Ureter (tissue), 1 donor: ENCODE results near the gene DMRTC2. TPM values are rescaled to one million over a fixed set of nuclear protein-coding genes. Genes with fewer than 3 reads are reported as not detected.
"Not testable (repeated sequence)": the region's sequence is repeated elsewhere in the genome, so short reads cannot be mapped to it uniquely, and the experiment has no call there.

Source experiments
- DNase-seq: peaks from one replicate; pipeline ENCODE4 v3.0.0-alpha.2; 2020; ENCODE audit warnings: low spot score
- total RNA-seq: library from RNA; stranded (reverse); gene quantifications from one replicate; pipeline ENCODE4 v1.2.4, GENCODE V29; 2023
- donor health status: DM: yes; HTN: yes; CAD: no.

The DMRTC2 gene
- total RNA-seq, 1 donor from 2014 or later, result not detected

DNA sequence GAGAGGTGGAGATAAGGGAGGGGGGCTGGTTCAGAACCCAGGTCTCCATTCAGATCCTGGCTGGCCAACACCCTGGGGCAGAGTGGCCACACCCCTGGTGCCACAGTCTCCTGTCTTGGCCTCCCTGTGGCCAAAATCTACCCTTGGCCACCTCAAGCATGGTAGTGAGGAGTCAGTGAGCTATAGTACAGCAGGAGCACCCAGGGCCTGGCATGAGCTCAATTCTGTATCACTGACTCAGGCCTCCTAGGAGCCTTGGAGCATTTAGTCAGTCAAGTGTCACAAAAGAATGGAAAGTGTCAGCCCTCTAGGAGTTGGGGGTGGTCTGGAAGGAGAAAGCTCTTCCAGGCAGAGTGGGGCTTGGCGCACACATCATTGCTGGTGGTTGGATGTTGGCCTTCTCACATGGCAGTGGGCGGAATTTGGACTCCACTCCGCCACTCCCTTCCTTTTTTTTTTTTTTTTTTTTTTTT, 25.6 kb downstream of the DMRTC2 start:
- no peak for DNase-seq

DNA sequence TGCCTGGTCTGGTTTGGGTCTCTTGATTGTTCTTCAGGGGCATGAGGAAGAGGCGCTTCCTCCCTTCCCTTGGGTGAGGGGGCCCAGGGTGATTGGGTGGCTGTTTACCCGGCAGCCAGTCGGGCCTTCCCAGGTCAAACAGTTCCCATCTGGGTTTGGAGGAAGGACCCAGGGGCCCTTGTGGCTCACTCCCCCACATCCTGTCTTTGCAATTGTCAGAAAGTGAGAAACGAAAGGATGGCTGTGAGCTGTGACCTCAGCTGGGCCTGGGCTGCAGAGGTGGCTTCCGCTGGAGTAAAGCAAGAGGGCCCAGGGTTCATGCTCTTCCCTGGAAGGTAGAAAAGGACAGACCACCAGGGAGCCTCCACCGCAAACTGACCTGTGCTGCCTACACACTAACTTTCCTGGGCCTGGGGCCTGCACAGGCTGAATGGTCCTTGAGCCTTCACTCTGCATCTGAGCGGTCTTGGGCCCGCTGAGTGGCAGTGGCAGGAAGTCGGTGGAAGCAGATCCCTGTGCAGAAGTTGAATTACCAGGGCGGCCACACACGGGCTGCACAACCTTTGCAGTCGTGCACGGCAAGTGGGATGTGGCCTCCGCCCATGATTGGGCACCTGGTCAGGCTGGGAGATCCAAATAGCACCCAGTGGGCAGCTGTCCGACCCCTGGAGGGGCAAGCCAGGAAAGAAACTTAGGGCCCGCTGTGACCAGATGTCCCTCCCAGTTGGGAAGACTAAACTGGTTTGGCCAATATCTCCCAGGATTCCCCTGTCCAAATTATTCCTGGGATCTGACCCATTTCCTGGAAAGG, 26.9 kb downstream of the DMRTC2 start:
- no peak for DNase-seq

DNA sequence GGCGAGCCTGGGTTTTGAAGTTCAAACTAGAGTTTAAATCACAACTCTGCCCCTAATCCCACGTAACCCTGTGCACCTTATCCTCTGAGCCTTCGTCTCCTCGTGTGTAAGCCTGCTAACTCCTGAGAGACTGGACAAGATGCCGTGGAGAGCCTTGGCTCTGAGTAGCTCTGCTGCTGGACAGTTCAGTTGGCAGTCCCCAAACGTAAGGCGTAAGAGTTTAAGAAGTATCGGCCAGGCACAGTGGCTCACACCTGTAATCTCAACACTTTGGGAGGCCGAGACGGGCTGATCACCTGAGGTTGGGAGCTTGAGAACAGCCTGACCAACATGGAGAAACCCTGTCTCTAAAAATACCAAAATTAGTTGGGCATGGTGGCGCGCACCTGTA, 27.5 kb downstream of the DMRTC2 start:
- no peak for DNase-seq

DNA sequence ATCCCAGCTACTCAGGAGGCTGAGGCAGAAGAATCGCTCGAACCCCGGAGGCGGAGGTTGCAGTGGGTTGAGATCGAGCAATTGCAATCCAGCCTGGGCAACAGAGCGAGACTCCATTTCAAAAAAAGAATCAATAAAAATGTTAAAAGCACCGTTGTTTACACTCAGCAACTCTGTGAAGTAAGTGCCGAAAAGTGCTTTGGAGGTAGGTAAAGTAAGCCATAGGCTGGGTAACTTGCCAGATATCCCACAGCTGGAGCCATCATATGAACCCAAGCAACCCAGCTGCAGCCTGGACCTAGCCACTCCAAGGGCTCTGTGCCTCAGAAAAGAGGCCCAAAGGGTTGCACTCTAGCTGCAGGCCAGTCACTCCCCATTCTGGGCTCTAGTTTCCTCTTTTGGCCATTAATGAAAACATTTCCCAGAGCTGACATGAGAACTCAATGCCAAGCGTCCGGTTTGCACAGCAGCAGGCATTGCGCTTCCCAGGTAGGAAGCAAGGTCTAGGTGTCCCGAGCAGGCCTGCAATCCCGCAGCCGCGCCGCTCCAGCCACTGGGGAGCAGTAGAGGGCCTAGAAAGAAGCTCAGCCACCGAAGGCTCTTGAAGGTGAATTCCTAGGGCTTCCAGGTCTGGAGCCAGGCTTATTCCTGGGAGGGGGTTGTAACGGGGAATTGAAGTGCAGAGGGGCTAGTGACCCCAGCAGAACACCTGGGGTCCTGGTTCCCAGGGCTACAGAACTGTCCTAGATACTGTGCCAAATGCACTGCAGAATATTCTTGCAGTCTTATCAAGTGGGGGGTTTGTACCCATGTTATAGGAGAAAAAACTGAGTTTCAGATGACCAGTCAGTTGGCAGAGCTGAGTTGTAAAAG, 28.2 kb downstream of the DMRTC2 start:
- peak; percentile 82 for DNase-seq

DNA sequence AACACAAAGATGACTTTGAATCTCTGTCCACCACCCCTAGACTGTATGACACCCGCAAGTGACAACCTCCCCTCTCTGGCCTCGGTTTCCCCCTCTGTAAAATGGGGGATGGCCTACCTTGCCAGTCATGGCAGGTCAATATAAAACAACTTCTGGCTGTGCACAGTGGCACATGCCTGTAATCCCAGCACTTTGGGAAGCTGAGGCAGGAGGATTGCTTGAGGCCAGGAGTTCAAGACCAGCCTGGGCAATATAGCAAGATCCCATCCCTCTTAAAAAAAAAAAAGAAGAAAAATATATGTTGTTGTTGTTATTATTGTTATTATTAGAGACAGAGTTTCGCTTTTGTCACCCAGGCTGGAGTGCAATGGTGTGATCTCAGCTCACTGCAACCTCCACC, 31.1 kb downstream of the DMRTC2 start:
- not testable (repeated sequence) for DNase-seq

DNA sequence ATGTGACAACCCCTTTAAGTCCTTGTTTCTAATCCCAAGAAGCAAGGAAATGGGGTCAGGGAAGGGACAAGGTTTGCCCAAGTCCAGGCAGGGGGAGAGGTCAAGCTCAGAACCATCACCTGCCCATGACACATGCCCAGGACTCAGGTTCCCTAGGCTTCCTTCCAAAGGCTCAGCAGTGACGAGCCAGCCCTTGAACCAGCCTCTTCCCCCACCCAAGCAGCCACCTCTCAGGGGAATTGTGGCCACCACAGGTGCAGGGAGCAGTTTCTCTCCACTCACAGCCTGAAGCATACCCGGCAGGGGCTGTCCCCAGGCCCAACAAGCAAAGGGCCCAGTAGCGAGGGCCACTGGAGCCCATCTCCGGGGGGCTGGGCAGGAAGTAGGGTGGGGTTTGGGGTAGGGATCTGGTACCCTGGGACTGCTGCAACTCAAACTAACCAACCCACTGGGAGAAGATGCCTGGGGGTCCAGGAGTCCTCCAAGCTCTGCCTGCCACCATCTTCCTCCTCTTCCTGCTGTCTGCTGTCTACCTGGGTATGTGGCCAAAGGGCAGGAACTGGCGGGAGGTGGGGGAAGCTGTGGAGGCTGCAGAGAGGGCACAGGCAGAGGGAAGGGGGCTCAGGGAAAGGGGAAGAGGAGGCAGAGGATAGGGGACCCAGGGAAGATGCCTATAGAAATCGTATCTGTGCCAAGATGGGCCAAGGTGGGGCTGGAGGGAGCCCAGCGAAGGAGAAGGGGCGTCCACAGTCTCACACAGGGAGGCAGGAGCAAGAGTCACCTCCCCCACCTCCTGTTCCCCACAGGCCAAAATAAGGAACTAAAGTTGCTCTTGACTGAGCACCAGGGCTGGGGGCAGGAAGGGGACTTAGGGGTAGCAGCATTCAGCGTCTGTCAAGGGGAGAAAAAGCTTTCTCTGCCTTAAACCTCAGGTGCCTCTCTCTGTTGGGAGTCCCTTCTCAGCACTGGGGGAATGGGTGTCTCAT, 32.3 kb downstream of the DMRTC2 start, which contains the start of gene CD79A:
Gene CD79A (plus strand): TSS at position 433 of the 986 bp plus-strand sequence. CDS start 26 bp downstream, at position 459.
- DNase-seq, result no peak

DNA sequence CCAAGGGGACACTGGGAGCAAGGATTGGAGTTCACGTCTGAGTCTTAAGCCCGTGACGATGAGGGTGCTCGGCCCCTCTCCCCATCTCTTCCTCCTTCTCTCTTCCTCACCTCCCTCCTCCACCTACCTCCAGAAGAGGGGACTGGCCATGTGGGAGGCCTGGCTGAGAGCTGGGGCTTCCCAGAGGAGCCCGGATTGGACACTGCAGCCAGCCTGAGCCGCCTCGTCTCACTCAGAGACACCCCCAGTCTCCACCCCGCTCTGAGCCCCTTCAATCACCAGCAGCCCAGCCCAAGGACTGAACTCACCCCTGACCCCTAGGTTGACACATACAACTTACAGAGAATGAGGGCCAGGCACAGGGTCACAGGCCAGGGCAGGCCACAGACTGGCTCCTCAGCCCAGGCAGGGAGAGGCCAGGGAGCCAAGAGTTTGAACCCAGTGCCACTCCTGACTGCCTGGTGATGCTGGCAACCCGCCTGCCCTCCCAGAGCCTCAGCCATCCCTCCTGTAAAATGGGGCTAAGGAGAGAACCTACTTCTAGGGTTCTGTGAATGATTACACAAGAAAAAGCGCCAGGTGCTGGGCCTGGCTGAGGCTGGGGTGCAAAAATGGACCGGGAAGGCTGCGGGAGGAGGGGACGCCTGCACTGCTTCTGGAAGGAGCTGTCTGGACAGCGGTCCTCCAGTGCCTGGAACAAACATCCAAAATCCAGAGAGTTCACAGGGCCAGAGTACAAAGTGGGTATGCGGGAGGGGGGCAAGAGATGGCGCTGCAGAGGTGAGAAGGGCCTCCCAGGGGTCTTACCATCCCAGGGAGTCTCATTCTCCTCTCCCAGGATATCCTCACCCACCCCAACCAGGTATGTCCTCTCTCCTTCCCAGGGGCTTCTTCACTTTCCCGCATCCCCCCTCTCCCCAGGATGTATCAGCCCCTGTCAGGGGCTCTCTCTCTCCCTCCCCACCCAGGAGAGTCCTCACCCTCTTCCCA, 33.4 kb downstream of the DMRTC2 start:
- DNase-seq, result no peak

DNA sequence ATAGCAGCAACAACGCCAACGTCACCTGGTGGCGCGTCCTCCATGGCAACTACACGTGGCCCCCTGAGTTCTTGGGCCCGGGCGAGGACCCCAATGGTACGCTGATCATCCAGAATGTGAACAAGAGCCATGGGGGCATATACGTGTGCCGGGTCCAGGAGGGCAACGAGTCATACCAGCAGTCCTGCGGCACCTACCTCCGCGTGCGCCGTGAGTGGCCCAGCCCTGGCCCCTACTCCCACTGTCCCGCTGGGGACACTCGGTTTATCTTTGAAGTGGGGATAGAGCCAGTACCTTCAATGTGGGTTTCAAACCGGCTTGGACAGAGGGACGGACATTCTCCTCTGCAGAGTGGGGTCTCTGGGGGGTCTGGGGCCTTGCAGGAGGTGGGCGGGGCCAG, 34.2 kb downstream of the DMRTC2 start:
- DNase-seq, result no peak

DNA sequence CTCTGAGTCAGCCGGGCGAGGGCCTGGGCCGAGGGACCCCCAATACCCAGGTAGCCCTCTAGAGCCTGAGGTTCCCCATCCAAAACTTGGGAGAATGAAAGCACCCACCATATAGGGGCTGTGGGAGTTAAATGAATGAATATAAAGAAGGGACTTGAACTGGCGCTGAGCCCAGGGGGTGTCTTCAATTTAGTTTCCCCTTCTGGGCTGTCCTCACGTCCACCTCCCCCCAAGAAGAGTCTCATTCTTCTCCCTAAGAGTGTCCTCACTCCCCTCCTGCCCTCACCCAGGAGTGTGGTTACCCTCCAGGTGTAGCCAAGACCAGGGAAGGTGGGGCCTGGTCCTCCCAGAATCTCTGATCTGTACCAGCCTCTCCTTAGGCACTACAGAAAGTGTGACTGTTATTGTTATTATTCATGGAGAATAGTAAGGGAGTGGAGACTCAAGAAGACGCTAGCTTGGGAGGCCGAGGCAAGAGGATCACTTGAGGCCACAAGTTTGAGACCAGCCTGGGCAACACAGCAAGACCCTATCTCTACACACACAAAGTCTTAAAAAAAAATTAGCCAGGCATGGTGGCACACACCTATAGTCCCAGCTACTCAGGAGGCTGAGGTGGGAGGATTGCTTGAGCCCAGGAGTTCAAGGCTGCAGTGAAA, 35.0 kb downstream of the DMRTC2 start:
- DNase-seq, result no peak

DNA sequence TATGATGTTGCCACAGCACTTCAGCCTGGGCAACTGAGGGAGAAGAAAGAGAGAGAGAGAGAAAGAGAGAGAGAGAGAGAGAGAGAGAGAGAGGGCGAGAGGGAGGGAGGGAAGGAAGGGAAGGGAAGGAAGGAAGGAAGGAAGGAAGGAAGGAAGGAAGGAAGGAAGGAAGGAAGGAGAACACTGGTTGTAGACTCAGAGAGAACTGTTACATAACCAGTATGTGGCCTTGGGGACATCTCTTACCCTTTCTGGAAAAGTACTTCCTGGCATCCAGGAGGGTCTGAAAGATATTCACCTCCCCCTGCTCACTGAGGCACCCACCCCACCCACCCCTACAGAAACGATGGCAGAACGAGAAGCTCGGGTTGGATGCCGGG, 35.5 kb downstream of the DMRTC2 start:
- DNase-seq, result no peak

DNA sequence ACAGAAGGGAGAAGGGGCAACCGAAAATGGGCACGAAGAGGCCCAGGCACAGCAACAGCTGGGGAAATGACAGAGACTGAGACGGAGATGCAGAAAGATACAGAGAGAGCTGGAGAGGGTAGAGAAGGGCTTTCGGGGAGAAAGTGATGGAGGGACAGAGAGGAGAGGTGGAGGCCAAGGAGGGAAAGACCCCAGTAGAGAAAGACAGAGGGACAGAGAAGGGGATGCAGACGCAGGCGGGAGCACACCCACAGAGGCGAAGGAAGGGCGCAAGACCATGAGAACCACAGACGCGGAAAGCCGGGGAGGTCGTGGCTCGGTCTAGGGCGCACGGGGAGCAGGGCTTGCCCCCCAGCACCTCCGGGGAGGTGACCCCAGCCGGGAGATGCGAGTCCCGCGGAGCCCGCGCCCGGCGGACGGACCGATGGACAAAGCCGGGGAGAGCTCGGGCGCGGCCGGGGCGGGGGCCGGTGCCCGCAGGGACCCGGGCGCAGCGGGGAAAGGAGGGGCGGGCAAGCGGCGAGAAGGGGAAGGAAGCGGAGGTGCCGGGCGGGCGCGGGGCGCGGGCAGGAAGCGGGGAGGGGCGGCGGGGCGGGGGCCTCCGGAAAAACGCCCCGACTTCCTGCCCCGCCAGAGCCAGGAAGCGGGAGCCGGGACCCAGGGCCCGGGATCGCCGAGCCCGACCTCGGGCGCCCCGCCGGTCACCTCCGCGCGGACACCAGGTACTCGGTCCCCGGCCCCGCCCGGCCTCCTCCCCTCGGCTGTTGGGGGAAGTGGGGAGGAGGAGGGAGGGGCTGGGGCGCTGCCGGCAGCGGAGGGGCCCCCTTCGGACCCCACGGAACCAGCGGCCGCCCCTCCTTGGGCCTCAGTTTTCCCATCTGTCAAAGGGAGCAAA, 38.0 kb downstream of the DMRTC2 start, which contains the start of gene ARHGEF1:
Gene ARHGEF1 (plus strand): TSS at position 617 of the 895 bp plus-strand sequence. CDS start 4,899 bp downstream, outside the sequence.
- DNase-seq, result no peak

DNA sequence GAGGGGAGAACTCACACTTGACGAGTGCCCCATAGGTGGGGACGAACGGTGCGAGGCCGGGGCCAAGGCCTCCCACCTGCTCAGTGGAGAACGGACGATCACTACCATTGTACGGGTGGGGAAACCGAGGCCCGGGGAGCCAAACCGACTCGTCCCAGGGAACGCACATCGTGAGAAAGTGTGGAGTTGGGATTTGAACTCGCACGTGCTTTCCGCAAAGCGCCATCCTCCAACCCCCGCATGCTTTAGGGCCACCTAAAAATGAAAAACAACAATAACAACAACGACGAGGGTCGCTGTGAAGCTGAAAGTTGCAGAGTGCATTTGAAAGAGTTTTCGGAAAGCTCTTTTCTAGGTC, 38.6 kb downstream of the DMRTC2 start:
- no peak for DNase-seq

DNA sequence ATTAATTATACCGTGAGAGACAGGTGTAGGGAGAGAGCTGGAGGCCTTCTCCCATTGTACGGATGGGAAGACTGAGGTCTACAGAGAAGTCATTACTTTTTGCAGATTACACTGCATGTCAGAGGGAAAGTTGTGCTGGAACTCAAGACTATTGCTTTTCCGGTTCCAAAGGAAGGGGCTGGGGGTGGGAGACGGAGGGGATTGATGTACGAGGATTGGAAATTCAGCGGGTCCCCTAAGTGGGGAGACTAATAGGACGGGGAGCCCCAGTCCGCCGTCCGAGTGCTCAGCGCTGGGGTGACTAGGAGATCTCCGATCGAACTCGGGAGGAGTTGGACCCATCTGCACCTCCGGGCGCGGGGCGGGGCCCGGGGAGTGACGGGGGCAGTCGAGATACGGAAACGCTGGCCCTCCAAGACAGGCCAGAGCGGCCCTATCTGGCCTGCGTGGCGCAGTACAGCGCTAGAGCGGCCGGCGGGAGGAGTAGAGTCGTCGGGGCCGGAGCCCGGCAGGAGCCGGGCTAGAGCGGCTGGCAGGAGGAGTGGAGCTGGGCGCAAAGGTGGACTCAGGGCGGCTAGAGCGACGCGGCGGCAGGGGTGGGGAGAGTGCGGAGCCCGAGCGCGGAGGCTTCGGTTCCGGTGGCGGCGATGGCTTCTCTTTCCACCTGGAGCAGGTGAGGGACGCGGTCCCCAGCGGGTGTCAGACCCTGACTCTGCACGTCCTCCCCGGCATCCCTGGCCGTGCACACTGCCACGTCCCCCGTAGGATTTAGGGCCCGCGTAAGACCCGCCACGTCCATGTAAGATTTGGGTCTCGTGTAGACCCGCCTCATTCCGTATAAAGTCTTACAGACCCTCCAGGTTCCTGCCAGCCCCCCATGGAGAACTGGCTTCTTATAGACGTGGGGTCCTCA, 39.2 kb downstream of the DMRTC2 start:
- peak; percentile 94 for DNase-seq

DNA sequence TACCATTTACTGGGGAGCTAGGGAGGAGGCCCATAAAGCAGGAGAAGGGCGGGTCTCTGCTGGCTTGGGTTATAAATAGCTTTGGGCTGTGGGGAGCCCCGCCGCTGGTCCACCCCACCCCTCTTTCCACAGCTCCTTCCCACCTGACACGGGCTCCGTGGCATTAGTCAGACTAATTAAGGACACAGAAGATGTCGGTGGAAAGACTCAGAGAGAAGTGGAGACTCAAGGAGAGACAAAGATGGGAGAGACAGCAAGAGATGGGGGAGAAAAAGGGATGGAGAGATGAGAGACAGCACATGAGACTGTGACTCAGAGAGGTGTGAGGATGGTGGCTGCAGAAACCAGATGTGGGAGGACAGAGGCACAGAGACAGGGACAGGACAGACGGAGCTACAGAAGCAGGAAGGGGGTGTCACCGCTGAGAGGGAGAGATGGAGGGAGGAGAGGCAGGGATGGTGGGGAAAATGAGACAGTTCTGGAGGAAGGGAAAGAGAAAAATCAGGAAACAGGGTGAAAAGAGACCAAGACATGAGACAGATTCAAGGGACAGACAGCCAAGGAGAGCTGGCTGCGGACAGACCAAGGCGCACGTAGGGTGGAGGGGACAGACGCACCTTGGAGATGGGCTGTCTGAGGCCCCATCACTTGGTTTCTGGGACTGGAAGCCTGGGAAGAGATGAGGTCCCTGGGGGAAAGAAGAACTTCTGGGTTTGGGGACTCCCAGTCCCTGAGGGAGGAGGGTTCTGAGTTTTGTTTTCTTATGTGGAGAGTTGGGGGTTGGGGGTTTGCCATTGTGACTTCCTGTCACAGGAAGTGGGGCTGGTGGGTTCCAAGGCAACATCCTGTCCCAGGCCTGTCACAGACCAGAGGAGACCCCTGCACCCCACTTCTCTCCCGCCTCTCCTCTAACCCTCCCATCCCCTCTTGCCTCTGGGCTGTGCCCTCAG, 42.2 kb downstream of the DMRTC2 start:
- no peak for DNase-seq

DNA sequence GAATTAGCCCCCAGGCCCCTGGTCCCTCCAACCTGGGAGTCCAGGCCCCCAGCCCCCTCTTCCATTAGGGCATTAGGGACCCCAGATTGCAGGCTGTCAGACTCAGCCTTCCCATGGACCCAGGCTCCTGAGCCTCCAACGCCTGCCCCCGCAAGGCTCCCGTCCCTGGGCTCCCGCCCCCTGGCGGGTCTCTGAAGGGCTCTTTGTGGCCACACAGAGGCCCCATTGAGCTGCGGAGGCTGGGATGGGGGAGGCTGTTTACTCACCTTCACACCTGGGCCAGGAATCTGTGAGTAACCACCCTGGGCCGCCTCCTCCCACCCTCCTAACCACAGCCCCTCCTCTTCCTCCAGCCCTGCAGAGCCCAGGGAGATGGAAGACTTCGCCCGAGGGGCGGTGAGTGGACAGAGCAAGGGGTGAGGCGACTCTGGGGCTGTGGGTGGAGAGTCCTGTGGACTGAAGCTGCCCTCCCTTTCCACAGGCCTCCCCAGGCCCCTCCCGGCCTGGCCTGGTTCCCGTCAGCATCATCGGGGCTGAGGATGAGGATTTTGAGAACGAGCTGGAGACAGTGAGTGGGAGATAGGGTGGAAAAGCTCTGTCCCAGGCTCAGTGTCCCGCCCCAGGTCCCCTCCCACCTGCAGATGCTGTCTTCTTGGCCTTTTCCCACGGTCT, 43.0 kb downstream of the DMRTC2 start:
- DNase-seq, result no peak

DNA sequence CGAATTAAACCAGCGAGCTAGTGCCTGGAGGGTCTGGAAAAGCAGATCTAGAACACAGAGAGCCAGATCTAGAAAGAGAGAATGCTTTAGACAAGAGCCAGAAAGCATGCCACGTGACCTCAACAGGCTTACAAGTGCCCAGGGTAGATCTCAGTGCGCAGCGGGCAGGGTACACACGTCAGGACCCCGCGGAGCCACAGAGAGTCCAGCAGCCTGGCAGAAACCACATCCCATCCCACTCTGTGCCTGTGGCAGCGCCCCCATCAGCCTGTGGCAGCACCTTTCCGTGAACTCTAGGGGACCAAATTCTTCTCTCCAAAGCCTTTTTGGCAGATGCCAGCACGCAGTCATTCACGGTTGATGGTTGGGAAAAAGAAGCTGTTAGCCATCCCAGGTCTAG, 44.1 kb downstream of the DMRTC2 start:
- no peak for DNase-seq
